ENCODE measurements around the gene SIRT6.

GRCh38 chr19:4164262-4164661, 18.1 kb downstream of the SIRT6 start:
- no peak for TF ChIP-seq CTCF (IDR thresholded peaks at IDR 0.05)
- no peak for TF ChIP-seq POLR2AphosphoS5 (IDR thresholded peaks at IDR 0.05)

Data from upper lobe of left lung (tissue), 4 donors.